Vagina (tissue), 2 donors: ENCODE data around the gene KIN. TPM values are rescaled to one million over a fixed set of nuclear protein-coding genes. Genes with fewer than 3 reads are reported as not detected.

Experiments used
- DNase-seq, 2 donors: peaks; one replicate each; pipeline ENCODE4 v3.0.0-alpha.2; 2017; ENCODE audit errors: extremely low spot score in 2 of 2
- H3K27ac ChIP-seq: fragments of 200-600 bp; sonication (generic); one replicate; pipeline ENCODE4 v1.5.1; 2019
- H3K27me3 ChIP-seq: fragments of 200-600 bp; sonication (generic); one replicate; pipeline ENCODE4 v1.5.1; 2019
- H3K36me3 ChIP-seq, 2 donors: fragments of 200-600 bp; sonication (generic); one replicate each; pipeline ENCODE4 v1.5.1; 2017 to 2019
- H3K4me1 ChIP-seq: fragments of 200-600 bp; sonication (generic); one replicate; pipeline ENCODE4 v1.5.1; 2019
- H3K4me3 ChIP-seq, 2 donors: fragments of 200-600 bp; sonication (generic); 1 replicate in 1 of 2; 2 replicates in 1 of 2; pipeline ENCODE4 v1.5.1; 2016 to 2019
- H3K9me3 ChIP-seq: fragments of 200-600 bp; sonication (generic); one replicate; pipeline ENCODE4 v1.5.1; 2019
- POLR2A ChIP-seq, 2 donors: fragments of 450-650 bp; IDR thresholded peaks; one replicate each; pipeline ENCODE4 v1.6.1; 2017; ENCODE audit warnings: antibody characterized with exemption in 2 of 2, mild to moderate bottlenecking in 2 of 2, moderate library complexity in 2 of 2
- POLR2AphosphoS5 ChIP-seq, 2 donors: sonication (generic); formaldehyde crosslinking; IDR thresholded peaks; one replicate each; pipeline ENCODE4 v1.9.0; 2017; ENCODE audit warnings: antibody characterized with exemption in 2 of 2, mild to moderate bottlenecking in 2 of 2, low read depth in 1 of 2; ENCODE audit not compliant: insufficient read depth in 1 of 2
- intact Hi-C: fragments of 100-400 bp; cut with DNase I; formaldehyde crosslinking; loops from one replicate; pipeline ENCODE4 v1.15.1; 2023
- total RNA-seq: library from RNA; depleted of rRNA; stranded (reverse); fragments of >200 nt; gene quantifications from one replicate; pipeline ENCODE4 v1.2.3, GENCODE V29; 2016
- TF ChIP-seq, protein P1 (sequence below), 3 experiments: fragments of 450-650 bp in 2 of 3; fragments of 200-600 bp in 1 of 3; sonication (generic) in 1 of 3; IDR thresholded peaks; one replicate each; pipeline ENCODE4 v1.5.1; 2017 to 2019; ENCODE audit warnings: antibody characterized with exemption in 3 of 3, mild to moderate bottlenecking in 2 of 3, moderate library complexity in 2 of 3

KIN gene
- total RNA-seq, 1 donor from 2014 or later: 4.7 TPM

DNA sequence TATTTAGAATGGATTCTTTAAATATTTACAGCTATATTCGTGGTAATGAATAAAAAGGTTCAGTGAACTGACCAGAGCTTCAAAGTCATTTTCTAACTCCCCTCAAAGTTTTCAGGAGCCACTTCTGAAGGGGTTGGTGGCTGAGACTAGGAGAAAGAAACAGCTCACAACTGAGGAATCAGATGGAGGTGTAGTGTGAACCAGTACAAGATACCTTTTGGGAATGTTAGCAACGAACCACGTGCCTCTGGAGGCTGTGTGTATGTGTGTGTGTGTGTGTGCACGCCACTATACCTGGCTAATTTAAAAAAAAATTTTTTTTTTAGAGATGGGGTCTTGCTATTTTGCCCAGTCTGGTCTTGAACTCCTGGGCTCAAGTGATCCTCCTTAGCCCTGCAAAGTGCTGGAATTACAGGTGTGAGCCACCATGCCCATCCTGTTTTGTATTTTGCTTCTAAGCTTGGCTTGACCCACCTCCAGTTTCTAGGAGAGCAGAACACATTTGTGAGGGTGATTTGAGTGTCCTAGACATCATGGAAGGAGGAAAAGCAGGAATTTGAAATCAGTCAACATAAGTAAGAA, 21.0 kb upstream of the KIN start:
- no peak for DNase-seq
- Histone ChIP-seq H3K9me3 (no peaks in the 10 kb centered on the region), H3K27ac (no peak overlapping the region), H3K4me3 (no peak overlapping the region), H3K36me3 (peaks cover 0 to 50% of the 10 kb centered on the region in 2 donors), H3K27me3 (no peaks in the 10 kb centered on the region), H3K4me1 (no peaks in the 10 kb centered on the region)
- intact Hi-C loops: no loop called here
- TF ChIP-seq POLR2A (IDR thresholded peaks at IDR 0.05): no peak
- no peak for TF ChIP-seq POLR2AphosphoS5 (IDR thresholded peaks at IDR 0.05; ENCODE audit: insufficient read depth in 1 of 2, low read depth in 1 of 2)
- TF ChIP-seq, protein P1, sequence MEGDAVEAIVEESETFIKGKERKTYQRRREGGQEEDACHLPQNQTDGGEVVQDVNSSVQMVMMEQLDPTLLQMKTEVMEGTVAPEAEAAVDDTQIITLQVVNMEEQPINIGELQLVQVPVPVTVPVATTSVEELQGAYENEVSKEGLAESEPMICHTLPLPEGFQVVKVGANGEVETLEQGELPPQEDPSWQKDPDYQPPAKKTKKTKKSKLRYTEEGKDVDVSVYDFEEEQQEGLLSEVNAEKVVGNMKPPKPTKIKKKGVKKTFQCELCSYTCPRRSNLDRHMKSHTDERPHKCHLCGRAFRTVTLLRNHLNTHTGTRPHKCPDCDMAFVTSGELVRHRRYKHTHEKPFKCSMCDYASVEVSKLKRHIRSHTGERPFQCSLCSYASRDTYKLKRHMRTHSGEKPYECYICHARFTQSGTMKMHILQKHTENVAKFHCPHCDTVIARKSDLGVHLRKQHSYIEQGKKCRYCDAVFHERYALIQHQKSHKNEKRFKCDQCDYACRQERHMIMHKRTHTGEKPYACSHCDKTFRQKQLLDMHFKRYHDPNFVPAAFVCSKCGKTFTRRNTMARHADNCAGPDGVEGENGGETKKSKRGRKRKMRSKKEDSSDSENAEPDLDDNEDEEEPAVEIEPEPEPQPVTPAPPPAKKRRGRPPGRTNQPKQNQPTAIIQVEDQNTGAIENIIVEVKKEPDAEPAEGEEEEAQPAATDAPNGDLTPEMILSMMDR (IDR thresholded peaks at IDR 0.05): no peak

DNA sequence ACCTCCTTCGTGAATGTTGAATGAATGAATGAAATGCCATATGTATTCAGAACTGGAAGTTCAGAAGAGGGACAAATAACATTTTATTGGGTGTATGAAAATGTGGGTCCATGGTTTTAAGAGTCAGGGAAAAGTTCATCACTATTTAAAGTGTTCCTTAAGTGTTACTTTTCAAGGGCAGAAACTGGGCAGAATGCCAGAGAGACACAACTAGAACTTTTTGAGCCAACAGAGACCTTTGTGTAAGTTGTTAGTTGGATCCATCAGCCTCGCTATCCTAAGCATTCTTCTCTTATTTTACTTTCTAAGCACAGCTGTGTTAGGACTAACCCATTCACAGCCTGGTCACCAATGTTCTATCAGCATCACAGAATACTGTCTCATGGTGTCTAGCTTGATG, 16.9 kb upstream of the KIN start:
- no peak for TF ChIP-seq POLR2AphosphoS5 (IDR thresholded peaks at IDR 0.05; ENCODE audit: insufficient read depth in 1 of 2, low read depth in 1 of 2)
- TF ChIP-seq, protein P1 (IDR thresholded peaks at IDR 0.05): no peak
- TF ChIP-seq POLR2A (IDR thresholded peaks at IDR 0.05): no peak
- no peaks in the 10 kb centered on the region for H3K27me3 ChIP-seq
- H3K4me3 ChIP-seq: no peak overlapping the region
- no peaks in the 10 kb centered on the region for H3K9me3 ChIP-seq
- peaks cover 0 to 90% of the 10 kb centered on the region in 2 donors for H3K36me3 ChIP-seq
- no peaks in the 10 kb centered on the region for H3K4me1 ChIP-seq
- DNase-seq: no peak
- intact Hi-C loops: no loop called here
- no peak overlapping the region for H3K27ac ChIP-seq

DNA sequence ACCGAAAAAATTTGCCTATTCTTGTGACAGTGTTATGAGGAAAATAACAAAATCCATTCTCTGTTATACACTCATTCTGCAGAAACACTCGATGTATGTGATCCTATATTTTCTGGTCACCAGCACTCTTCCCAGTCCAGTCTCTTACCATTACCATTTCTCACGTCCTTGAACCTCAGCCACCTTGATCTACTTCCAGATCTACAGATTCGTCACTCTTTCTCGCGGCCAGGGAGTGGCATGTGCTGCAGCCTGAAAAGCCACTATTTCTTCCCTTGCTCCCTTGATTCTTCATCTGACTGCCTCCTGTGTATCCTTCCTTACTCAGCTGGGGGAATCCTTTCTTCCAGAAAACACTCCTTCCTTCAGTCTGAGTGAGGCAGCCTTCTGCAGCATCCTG, 16.4 kb upstream of the KIN start:
- TF ChIP-seq POLR2AphosphoS5 (IDR thresholded peaks at IDR 0.05; ENCODE audit: insufficient read depth in 1 of 2, low read depth in 1 of 2) (no peak), POLR2A (IDR thresholded peaks at IDR 0.05) (no peak)
- TF ChIP-seq, protein P1 (IDR thresholded peaks at IDR 0.05): no peak
- no peak overlapping the region for H3K27ac ChIP-seq
- no peaks in the 10 kb centered on the region for H3K4me1 ChIP-seq
- no peaks in the 10 kb centered on the region for H3K27me3 ChIP-seq
- no peak for DNase-seq
- H3K4me3 ChIP-seq: no peak overlapping the region
- peaks cover 0 to 96% of the 10 kb centered on the region in 2 donors for H3K36me3 ChIP-seq
- intact Hi-C loops: no loop called here
- H3K9me3 ChIP-seq: no peaks in the 10 kb centered on the region

DNA sequence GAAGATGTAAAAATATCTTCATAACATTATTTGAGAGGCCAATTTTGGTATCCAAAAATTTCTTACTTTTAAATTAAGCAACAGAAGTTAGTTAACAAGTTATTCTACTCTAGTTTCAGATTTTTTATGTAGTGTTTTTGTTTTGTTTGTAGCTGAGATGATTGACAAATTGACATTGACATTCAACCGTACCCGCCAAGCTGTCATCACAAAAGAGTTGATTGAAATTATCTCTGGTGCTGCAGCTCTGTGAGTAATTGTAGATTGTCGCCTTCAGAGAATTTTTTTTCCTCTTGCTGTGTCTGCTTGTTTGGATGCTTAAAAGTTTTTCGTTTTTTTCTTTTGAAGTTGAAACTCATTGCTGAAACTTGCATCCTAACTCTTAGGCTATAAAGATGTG, 14.8 kb upstream of the KIN start:
- no peaks in the 10 kb centered on the region for H3K4me1 ChIP-seq
- DNase-seq: no peak
- H3K4me3 ChIP-seq: no peak overlapping the region
- no peaks in the 10 kb centered on the region for H3K27me3 ChIP-seq
- intact Hi-C loops: no loop called here
- TF ChIP-seq POLR2A (IDR thresholded peaks at IDR 0.05): no peak
- no peak for TF ChIP-seq POLR2AphosphoS5 (IDR thresholded peaks at IDR 0.05; ENCODE audit: insufficient read depth in 1 of 2, low read depth in 1 of 2)
- TF ChIP-seq, protein P1 (IDR thresholded peaks at IDR 0.05): no peak
- H3K27ac ChIP-seq: no peak overlapping the region
- H3K9me3 ChIP-seq: no peaks in the 10 kb centered on the region
- H3K36me3 ChIP-seq: peaks cover 0 to 84% of the 10 kb centered on the region in 2 donors

DNA sequence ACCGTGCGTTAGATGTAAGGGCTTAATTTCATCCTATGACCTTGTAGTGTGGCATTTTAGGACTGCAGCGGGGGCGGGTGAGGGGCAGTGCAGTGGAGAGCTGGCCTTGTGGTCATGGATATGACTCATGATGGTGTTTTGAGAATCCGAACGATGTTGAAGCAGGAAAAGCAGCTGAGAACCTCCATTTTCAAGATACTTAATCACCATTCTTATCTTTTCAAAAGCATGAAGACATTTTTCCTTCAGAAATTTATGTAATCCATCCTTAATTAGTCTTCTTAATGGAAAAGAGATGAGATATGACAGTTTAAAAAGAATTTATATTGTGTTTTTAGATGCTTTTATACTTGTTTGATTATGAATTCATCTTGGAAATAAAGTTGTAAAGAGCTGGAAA, 9.8 kb upstream of the KIN start:
- TF ChIP-seq, protein P1 (IDR thresholded peaks at IDR 0.05): no peak
- TF ChIP-seq POLR2A (IDR thresholded peaks at IDR 0.05) (no peak), POLR2AphosphoS5 (IDR thresholded peaks at IDR 0.05; ENCODE audit: insufficient read depth in 1 of 2, low read depth in 1 of 2) (no peak)
- no peak overlapping the region for H3K27ac ChIP-seq
- peaks cover 0 to 52% of the 10 kb centered on the region in 2 donors for H3K36me3 ChIP-seq
- no peaks in the 10 kb centered on the region for H3K27me3 ChIP-seq
- peaks cover 32% of the 10 kb centered on the region for H3K4me1 ChIP-seq
- DNase-seq: no peak
- H3K4me3 ChIP-seq: no peak overlapping the region
- intact Hi-C loops: no loop called here
- no peaks in the 10 kb centered on the region for H3K9me3 ChIP-seq
